Endodermal cell (in vitro differentiated cells): ENCODE measurements around the gene DNAH11. TPM values are rescaled to one million over a fixed set of nuclear protein-coding genes. Genes with fewer than 3 reads are reported as not detected.

ENCODE experiments used
- DNase-seq: peaks from one replicate; pipeline ENCODE4 v3.0.0-alpha.2; 2017
- H3K27ac ChIP-seq: 2 replicates; pipeline ENCODE4 v1.5.1; 2013; ENCODE audit warnings: mild to moderate bottlenecking, low read depth, low read length, moderate library complexity
- H3K27me3 ChIP-seq: 2 replicates; pipeline ENCODE4 v1.6.1; 2013; ENCODE audit warnings: mild to moderate bottlenecking, low read length, moderate library complexity; ENCODE audit not compliant: insufficient read depth, control insufficient read depth, poor library complexity, severe bottlenecking
- H3K36me3 ChIP-seq: 2 replicates; pipeline ENCODE4 v1.7.0; 2013; ENCODE audit warnings: mild to moderate bottlenecking, low read length, moderate library complexity; ENCODE audit not compliant: control insufficient read depth, insufficient read depth
- H3K4me1 ChIP-seq: one replicate; pipeline ENCODE4 v1.7.0; 2013; ENCODE audit warnings: low read length; ENCODE audit not compliant: control insufficient read depth, insufficient read depth
- H3K4me3 ChIP-seq: 2 replicates; pipeline ENCODE4 v1.5.1; 2013; ENCODE audit warnings: mild to moderate bottlenecking, low read length, moderate library complexity
- H3K9ac ChIP-seq: 2 replicates; pipeline ENCODE4 v1.6.1; 2013; ENCODE audit warnings: mild to moderate bottlenecking, low read length, moderate library complexity; ENCODE audit not compliant: poor library complexity, severe bottlenecking; ENCODE audit errors: extremely low read depth
- H3K9me3 ChIP-seq: 2 replicates; pipeline ENCODE4 v1.6.1; 2013; ENCODE audit warnings: mild to moderate bottlenecking, low read length, moderate library complexity; ENCODE audit not compliant: control insufficient read depth
- H3K27ac Mint-ChIP-seq: 2 replicates; pipeline ENCODE4 v1.8.0; 2020; ENCODE audit warnings: mixed read lengths
- H3K27me3 Mint-ChIP-seq: 2 replicates; pipeline ENCODE4 v1.8.0; 2021; ENCODE audit warnings: mild to moderate bottlenecking, mixed read lengths; ENCODE audit not compliant: insufficient read depth
- H3K36me3 Mint-ChIP-seq: 2 replicates; pipeline ENCODE4 v1.8.0; 2020; ENCODE audit warnings: low read depth, mixed read lengths
- H3K4me1 Mint-ChIP-seq: 2 replicates; pipeline ENCODE4 v1.8.0; 2020; ENCODE audit warnings: mixed read lengths
- H3K4me3 Mint-ChIP-seq: 2 replicates; pipeline ENCODE4 v1.8.0; 2020; ENCODE audit warnings: mild to moderate bottlenecking, moderate library complexity, mixed read lengths
- H3K9me3 Mint-ChIP-seq: 2 replicates; pipeline ENCODE4 v1.8.0; 2020; ENCODE audit warnings: mild to moderate bottlenecking, mixed read lengths
- CTCF ChIP-seq: fragments of 200-600 bp; sonication (generic); conservative IDR thresholded peaks from 2 replicates; pipeline ENCODE4 v1.5.0; 2021; ENCODE audit warnings: antibody characterized with exemption, mild to moderate bottlenecking
- WGBS, 2 experiments: methylation state at CpG; one replicate each; pipeline versions ENCODE4 v1.1.5 to v1.1.7; 2013; ENCODE audit warnings: missing lambda C conversion rate in 2 of 2, mixed read lengths in 1 of 2; ENCODE audit not compliant: insufficient coverage in 1 of 2, insufficient read length in 1 of 2; 5-methylcytosine and 5-hydroxymethylcytosine counted together
- total RNA-seq, 2 donors: library from RNA; stranded (reverse); fragmentation: NEBNext Ultra II Directional in 1 of 2; extraction: Animal tissue kit (Norgen Biotek cat#: 25700) in 1 of 2; gene quantifications; 2 replicates in 1 of 2; 3 replicates in 1 of 2; pipeline ENCODE4 v1.2.1, GENCODE V29; 2021

Gene DNAH11
- total RNA-seq, 2 donors from 2014 or later: 0.80 to 0.99 TPM

GRCh38 chr7:21912305-21912704 lies 369.5 kb downstream of the DNAH11 start:
- Mint-ChIP-seq H3K27ac (no peak overlapping the region), H3K36me3 (peaks cover 28% of the 10 kb centered on the region), H3K4me3 (no peak overlapping the region), H3K4me1 (no peaks in the 10 kb centered on the region), H3K27me3 (peaks cover 29% of the 10 kb centered on the region), H3K9me3 (no peaks in the 10 kb centered on the region)
- H3K9ac ChIP-seq: no peak overlapping the region
- no peaks in the 10 kb centered on the region for H3K36me3 ChIP-seq
- no peak for TF ChIP-seq CTCF
- H3K4me1 ChIP-seq: no peaks in the 10 kb centered on the region
- H3K4me3 ChIP-seq: no peak overlapping the region
- H3K27ac ChIP-seq: no peak overlapping the region
- no peak for DNase-seq
- 91 to 100% methylated on average over 4 to 7 of the region's 7 CpGs for WGBS, 2 experiments
- H3K27me3 ChIP-seq: no peaks in the 10 kb centered on the region
- no peaks in the 10 kb centered on the region for H3K9me3 ChIP-seq

GRCh38 chr7:21912931-21913780 lies 370.3 kb downstream of the DNAH11 start:
- Mint-ChIP-seq H3K4me3 (no peak overlapping the region), H3K36me3 (peaks cover 26% of the 10 kb centered on the region), H3K27me3 (peaks cover 29% of the 10 kb centered on the region), H3K4me1 (peaks cover under 1% of the 10 kb centered on the region), H3K9me3 (no peaks in the 10 kb centered on the region), H3K27ac (no peak overlapping the region)
- Histone ChIP-seq H3K9me3 (no peaks in the 10 kb centered on the region), H3K36me3 (no peaks in the 10 kb centered on the region), H3K4me3 (no peak overlapping the region), H3K27me3 (no peaks in the 10 kb centered on the region), H3K4me1 (no peaks in the 10 kb centered on the region), H3K27ac (no peak overlapping the region), H3K9ac (no peak overlapping the region)
- WGBS, 2 experiments: 86 to 92% methylated on average over 2 to 6 of the region's 8 CpGs
- TF ChIP-seq CTCF: no peak
- DNase-seq: no peak

- Mint-ChIP-seq H3K27me3 (peaks cover 31% of the 10 kb centered on the region), H3K4me3 (no peak overlapping the region), H3K9me3 (no peaks in the 10 kb centered on the region), H3K4me1 (peaks cover 4% of the 10 kb centered on the region), H3K36me3 (peaks cover 18% of the 10 kb centered on the region), H3K27ac (no peak overlapping the region)
- H3K9ac ChIP-seq: no peak overlapping the region
- DNase-seq: no peak
- H3K4me3 ChIP-seq: no peak overlapping the region
- no peak for TF ChIP-seq CTCF
- no peaks in the 10 kb centered on the region for H3K36me3 ChIP-seq
- no peaks in the 10 kb centered on the region for H3K4me1 ChIP-seq
- no peaks in the 10 kb centered on the region for H3K9me3 ChIP-seq
- no peaks in the 10 kb centered on the region for H3K27me3 ChIP-seq
- 76 to 93% methylated on average over 3 to 5 of the region's 5 CpGs for WGBS, 2 experiments
- H3K27ac ChIP-seq: no peak overlapping the region
These were observed 371.8 kb downstream of the DNAH11 start for GRCh38 chr7:21914671-21915070.
